ENCODE results near the gene CTSZ.
"Not testable (repeated sequence)": the region's sequence is repeated elsewhere in the genome, so short reads cannot be mapped to it uniquely, and the experiment has no call there.

CTSZ gene

GRCh38 chr20:58996226-58996611 is 10.8 kb downstream of the CTSZ start:
- no peak for DNase-seq

- no peak for DNase-seq
Observed at GRCh38 chr20:58995461-58996225, 11.4 kb downstream of the CTSZ start.

- peak in 1 of 4 experiments; percentile 4 for DNase-seq
Observed at GRCh38 chr20:58994390-58995159, 12.5 kb downstream of the CTSZ start.

- no peak for DNase-seq
Observed at GRCh38 chr20:58993332-58994248, 13.5 kb downstream of the CTSZ start.

- no peak for DNase-seq
Observed at GRCh38 chr20:58992911-58993310, 14.1 kb downstream of the CTSZ start.

GRCh38 chr20:58991715-58992114 is 15.3 kb downstream of the CTSZ start:
- no peak for DNase-seq

- DNase-seq: no peak
Observed at GRCh38 chr20:58990651-58991445, 16.2 kb downstream of the CTSZ start.

GRCh38 chr20:58989196-58989595 is 17.9 kb downstream of the CTSZ start:
- DNase-seq: no peak

GRCh38 chr20:58988565-58988882 is 18.5 kb downstream of the CTSZ start:
- no peak for DNase-seq

GRCh38 chr20:58987790-58988564 is 19.1 kb downstream of the CTSZ start:
- no peak for DNase-seq

GRCh38 chr20:58986968-58987517 is 20.0 kb downstream of the CTSZ start:
- DNase-seq: no peak

- DNase-seq: no peak
Observed at GRCh38 chr20:58986286-58986967, 20.6 kb downstream of the CTSZ start.

- no peak for DNase-seq
Observed at GRCh38 chr20:58985656-58986055, 21.4 kb downstream of the CTSZ start.

- no peak for DNase-seq
Observed at GRCh38 chr20:58984691-58985090, 22.4 kb downstream of the CTSZ start.

GRCh38 chr20:58983115-58983468 is 24.0 kb downstream of the CTSZ start:
- not testable (repeated sequence) for DNase-seq

- DNase-seq: no peak
Observed at GRCh38 chr20:58982406-58983114, 24.5 kb downstream of the CTSZ start.

GRCh38 chr20:58981628-58982364 is 25.3 kb downstream of the CTSZ start:
- DNase-seq: no peak

- DNase-seq: peak; percentile 92 to 99 (median 96)
Observed at GRCh38 chr20:58980711-58981627, 26.1 kb downstream of the CTSZ start, which contains the start of gene NELFCD. Gene NELFCD, plus strand, starts transcription at chr20:58981256. Its CDS starts 54 bp downstream, at chr20:58981310.
